ENCODE data around the gene GALNT13. TPM values are rescaled to one million over a fixed set of nuclear protein-coding genes. Genes with fewer than 3 reads are reported as not detected.

The GALNT13 gene
- total and polyA plus RNA-seq, 2 donors (not counting 1 experiment from before 2014, with no cell fraction given) = not detected

- POLR2A ChIA-PET = no interaction called here
- no peak overlapping the region for H3K4me3 ChIP-seq (ENCODE audit: control extremely low read depth in 1 of 5, extremely low read depth in 1 of 5, insufficient read depth in 1 of 5, low read depth in 2 of 5, low read length in 4 of 5)
- no peaks in the 10 kb centered on the region for H3K36me3 ChIP-seq (replicated peaks in 1 of 2; ENCODE audit: control extremely low read depth in 1 of 2, control insufficient read depth in 1 of 2, extremely low read depth in 1 of 2, insufficient read depth in 2 of 2, low read length in 1 of 2)
- Mint-ChIP-seq H3K9me3 (ENCODE audit: insufficient read depth) (peaks cover 6% of the 10 kb centered on the region), H3K4me3 (no peak overlapping the region), H3K27me3 (no peaks in the 10 kb centered on the region), H3K4me1 (no peaks in the 10 kb centered on the region), H3K27ac (no peak overlapping the region)
- CTCF ChIA-PET = no interaction called here
- intact Hi-C loops (cut with micrococcal nuclease) = no loop called here
- TF ChIP-seq, protein P1, sequence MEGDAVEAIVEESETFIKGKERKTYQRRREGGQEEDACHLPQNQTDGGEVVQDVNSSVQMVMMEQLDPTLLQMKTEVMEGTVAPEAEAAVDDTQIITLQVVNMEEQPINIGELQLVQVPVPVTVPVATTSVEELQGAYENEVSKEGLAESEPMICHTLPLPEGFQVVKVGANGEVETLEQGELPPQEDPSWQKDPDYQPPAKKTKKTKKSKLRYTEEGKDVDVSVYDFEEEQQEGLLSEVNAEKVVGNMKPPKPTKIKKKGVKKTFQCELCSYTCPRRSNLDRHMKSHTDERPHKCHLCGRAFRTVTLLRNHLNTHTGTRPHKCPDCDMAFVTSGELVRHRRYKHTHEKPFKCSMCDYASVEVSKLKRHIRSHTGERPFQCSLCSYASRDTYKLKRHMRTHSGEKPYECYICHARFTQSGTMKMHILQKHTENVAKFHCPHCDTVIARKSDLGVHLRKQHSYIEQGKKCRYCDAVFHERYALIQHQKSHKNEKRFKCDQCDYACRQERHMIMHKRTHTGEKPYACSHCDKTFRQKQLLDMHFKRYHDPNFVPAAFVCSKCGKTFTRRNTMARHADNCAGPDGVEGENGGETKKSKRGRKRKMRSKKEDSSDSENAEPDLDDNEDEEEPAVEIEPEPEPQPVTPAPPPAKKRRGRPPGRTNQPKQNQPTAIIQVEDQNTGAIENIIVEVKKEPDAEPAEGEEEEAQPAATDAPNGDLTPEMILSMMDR (IDR thresholded peaks at IDR 0.05) = no peak
- no peak for TF ChIP-seq EZH2 (IDR thresholded peaks at IDR 0.05; ENCODE audit: borderline replicate concordance, insufficient read depth, low read depth, low read length, poor library complexity, severe bottlenecking)
- DNase-seq = no peak
- no peak overlapping the region for H3K4me2 ChIP-seq (replicated peaks; ENCODE audit: low read depth, low read length, poor library complexity, severe bottlenecking)
- no peaks in the 10 kb centered on the region for H3K27me3 ChIP-seq (replicated peaks in 1 of 4; ENCODE audit: control extremely low read depth in 1 of 4, control insufficient read depth in 3 of 4, insufficient read depth in 4 of 4, low read length in 3 of 4)
- H3K9me3 ChIP-seq (ENCODE audit: control extremely low read depth in 1 of 3, control insufficient read depth in 2 of 3, insufficient read depth in 1 of 3, low read length in 2 of 3) = no peaks in the 10 kb centered on the region
- no peak overlapping the region for H2AFZ ChIP-seq (ENCODE audit: insufficient read depth, low read depth, low read length, poor library complexity, severe bottlenecking)
- WGBS (ENCODE audit: insufficient coverage) = 93% methylated on average over 2 of the region's 9 CpGs
- H3K4me1 ChIP-seq (ENCODE audit: control insufficient read depth in 2 of 2, insufficient read depth in 2 of 2, low read length in 2 of 2) = no peaks in the 10 kb centered on the region
- H3K27ac ChIP-seq (ENCODE audit: low read length in 2 of 2) = no peak overlapping the region
- H3K79me2 ChIP-seq (ENCODE audit: control insufficient read depth, insufficient read depth, low read length) = no peaks in the 10 kb centered on the region
- H4K20me1 ChIP-seq (ENCODE audit: control insufficient read depth, insufficient read depth, low read length, poor library complexity, severe bottlenecking) = no peaks in the 10 kb centered on the region
- no peak overlapping the region for H3K9ac ChIP-seq (ENCODE audit: low read length)
- no peak for ATAC-seq (ENCODE audit: low read depth)
Observed at GRCh38 chr2:153986488-153987229, 114.9 kb downstream of the GALNT13 start.

DNA sequence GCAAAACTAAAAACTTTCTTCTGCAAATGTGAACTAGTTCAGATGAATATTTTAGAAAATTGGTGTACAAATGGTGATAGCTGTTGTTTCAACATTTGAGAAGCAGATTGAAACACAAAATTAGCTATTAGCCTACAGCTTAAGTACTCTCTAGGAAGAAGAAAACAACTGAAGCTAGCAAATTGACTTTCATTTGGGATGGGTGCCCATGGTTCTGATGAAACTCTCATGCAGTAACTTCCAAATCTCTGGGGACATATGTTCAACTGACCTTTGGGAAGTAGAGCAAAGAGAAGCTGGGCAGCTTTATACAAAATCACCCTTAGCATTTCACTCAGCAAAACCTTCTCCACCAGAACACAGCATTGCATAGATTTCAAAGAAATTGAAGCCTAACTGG lies 119.0 kb downstream of the GALNT13 start:
- Histone ChIP-seq H3K27ac (ENCODE audit: low read length in 2 of 2) (no peak overlapping the region), H4K20me1 (ENCODE audit: control insufficient read depth, insufficient read depth, low read length, poor library complexity, severe bottlenecking) (no peaks in the 10 kb centered on the region), H2AFZ (ENCODE audit: insufficient read depth, low read depth, low read length, poor library complexity, severe bottlenecking) (no peak overlapping the region), H3K4me3 (ENCODE audit: control extremely low read depth in 1 of 5, extremely low read depth in 1 of 5, insufficient read depth in 1 of 5, low read depth in 2 of 5, low read length in 4 of 5) (no peak overlapping the region), H3K9me3 (ENCODE audit: control extremely low read depth in 1 of 3, control insufficient read depth in 2 of 3, insufficient read depth in 1 of 3, low read length in 2 of 3) (no peaks in the 10 kb centered on the region), H3K4me1 (ENCODE audit: control insufficient read depth in 2 of 2, insufficient read depth in 2 of 2, low read length in 2 of 2) (no peaks in the 10 kb centered on the region), H3K36me3 (replicated peaks in 1 of 2; ENCODE audit: control extremely low read depth in 1 of 2, control insufficient read depth in 1 of 2, extremely low read depth in 1 of 2, insufficient read depth in 2 of 2, low read length in 1 of 2) (no peaks in the 10 kb centered on the region), H3K9ac (ENCODE audit: low read length) (no peak overlapping the region), H3K79me2 (ENCODE audit: control insufficient read depth, insufficient read depth, low read length) (no peaks in the 10 kb centered on the region), H3K4me2 (replicated peaks; ENCODE audit: low read depth, low read length, poor library complexity, severe bottlenecking) (no peak overlapping the region), H3K27me3 (replicated peaks in 1 of 4; ENCODE audit: control extremely low read depth in 1 of 4, control insufficient read depth in 3 of 4, insufficient read depth in 4 of 4, low read length in 3 of 4) (no peaks in the 10 kb centered on the region)
- DNase-seq (no peak), ATAC-seq (ENCODE audit: low read depth) (no peak)
- TF ChIP-seq, protein P1 (IDR thresholded peaks at IDR 0.05) = no peak
- H3K9me3 Mint-ChIP-seq (ENCODE audit: insufficient read depth) = peaks cover 8% of the 10 kb centered on the region
- H3K4me1 Mint-ChIP-seq = no peaks in the 10 kb centered on the region
- H3K4me3 Mint-ChIP-seq = no peak overlapping the region
- H3K27me3 Mint-ChIP-seq = no peaks in the 10 kb centered on the region
- intact Hi-C loops (cut with micrococcal nuclease) = no loop called here
- POLR2A ChIA-PET = no interaction called here
- CTCF ChIA-PET = no interaction called here
- H3K27ac Mint-ChIP-seq = no peak overlapping the region
